Cardiac muscle cell (in vitro differentiated cells and primary cell): ENCODE data around the gene OPRM1. TPM values are rescaled to one million over a fixed set of nuclear protein-coding genes. Genes with fewer than 3 reads are reported as not detected.
"Not testable (repeated sequence)": the region's sequence is repeated elsewhere in the genome, so short reads cannot be mapped to it uniquely, and the experiment has no call there.

ENCODE experiments used
- DNase-seq, 2 donors: peaks; one replicate each; pipeline versions ENCODE4 v3.0.0 to v3.0.0-alpha.2; 2010 to 2017; ENCODE audit warnings: low read depth in 1 of 2, low spot score in 1 of 2
- H3K27ac ChIP-seq: fragments of 200-600 bp; sonication (generic); 2 replicates; pipeline ENCODE4 v1.5.1; 2016
- H3K27me3 ChIP-seq: fragments of 200-600 bp; sonication (generic); 2 replicates; pipeline ENCODE4 v1.6.0; 2016; ENCODE audit warnings: control low read depth
- H3K36me3 ChIP-seq: fragments of 200-600 bp; sonication (generic); 2 replicates; pipeline ENCODE4 v1.5.1; 2016; ENCODE audit warnings: control low read depth
- H3K4me1 ChIP-seq: fragments of 200-600 bp; sonication (generic); 2 replicates; pipeline ENCODE4 v1.8.1; 2017; ENCODE audit warnings: low read depth, mild to moderate bottlenecking, mixed run types
- H3K4me3 ChIP-seq: fragments of 200-600 bp; sonication (generic); 2 replicates; pipeline ENCODE4 v1.5.1; 2016; ENCODE audit warnings: mild to moderate bottlenecking
- H3K9me3 ChIP-seq: fragments of 200-600 bp; sonication (generic); 2 replicates; pipeline ENCODE4 v1.5.1; 2017; ENCODE audit warnings: low read depth, mild to moderate bottlenecking, control low read depth
- polyA plus RNA-seq: library from polyadenylated mRNA; unstranded; fragments of >200 nt; fragmentation: Nextera tagmentation; extraction: Ambion mirVana; gene quantifications from 2 replicates; pipeline ENCODE4 v1.2.1, GENCODE V29; 2016
- total RNA-seq: library from RNA; depleted of rRNA; stranded (reverse); fragments of >200 nt; gene quantifications from 2 replicates; pipeline ENCODE4 v1.2.3, GENCODE V29; 2016
- TF ChIP-seq, protein P1 (sequence below): IDR thresholded peaks from 2 replicates; pipeline ENCODE4 v1.5.1; 2012; ENCODE audit warnings: low read depth, mild to moderate bottlenecking, low read length

The OPRM1 gene
- total and polyA plus RNA-seq, 2 experiments from 2014 or later: not detected

DNA sequence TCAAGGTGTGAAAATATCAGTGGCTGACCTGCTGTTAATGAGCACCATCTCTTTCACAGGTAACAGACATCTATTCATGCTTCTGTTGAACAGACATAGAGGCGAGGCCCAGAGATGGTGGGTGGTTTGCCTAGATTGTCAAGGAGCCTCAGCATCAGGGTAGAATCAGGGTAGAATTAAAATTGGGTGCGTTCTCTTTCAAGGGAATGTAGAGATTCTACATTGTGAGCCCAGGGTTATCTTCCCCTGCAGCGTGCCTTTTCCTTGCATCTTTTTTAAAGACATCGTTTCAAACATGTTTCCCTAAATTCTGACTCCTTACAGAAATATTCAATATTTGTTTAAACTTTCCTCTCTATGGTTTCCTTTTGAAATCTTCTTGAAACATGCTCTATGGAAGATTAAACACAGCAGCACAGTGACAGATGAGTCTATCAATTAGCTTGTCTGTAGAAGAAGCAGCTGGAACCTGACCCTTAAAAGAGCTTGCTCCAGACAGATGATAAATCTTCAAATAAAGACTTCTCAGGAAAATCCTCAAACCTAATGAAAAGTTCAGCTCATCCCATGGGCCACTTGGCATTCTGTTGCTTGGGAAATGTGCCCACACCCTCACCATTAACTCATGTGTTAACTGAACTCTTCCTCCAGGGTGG, 197.7 kb downstream of the OPRM1 start:
- Histone ChIP-seq H3K9me3 (no peaks in the 10 kb centered on the region), H3K36me3 (no peaks in the 10 kb centered on the region), H3K27ac (no peak overlapping the region), H3K4me3 (no peak overlapping the region), H3K4me1 (no peaks in the 10 kb centered on the region), H3K27me3 (no peaks in the 10 kb centered on the region)
- TF ChIP-seq, protein P1, sequence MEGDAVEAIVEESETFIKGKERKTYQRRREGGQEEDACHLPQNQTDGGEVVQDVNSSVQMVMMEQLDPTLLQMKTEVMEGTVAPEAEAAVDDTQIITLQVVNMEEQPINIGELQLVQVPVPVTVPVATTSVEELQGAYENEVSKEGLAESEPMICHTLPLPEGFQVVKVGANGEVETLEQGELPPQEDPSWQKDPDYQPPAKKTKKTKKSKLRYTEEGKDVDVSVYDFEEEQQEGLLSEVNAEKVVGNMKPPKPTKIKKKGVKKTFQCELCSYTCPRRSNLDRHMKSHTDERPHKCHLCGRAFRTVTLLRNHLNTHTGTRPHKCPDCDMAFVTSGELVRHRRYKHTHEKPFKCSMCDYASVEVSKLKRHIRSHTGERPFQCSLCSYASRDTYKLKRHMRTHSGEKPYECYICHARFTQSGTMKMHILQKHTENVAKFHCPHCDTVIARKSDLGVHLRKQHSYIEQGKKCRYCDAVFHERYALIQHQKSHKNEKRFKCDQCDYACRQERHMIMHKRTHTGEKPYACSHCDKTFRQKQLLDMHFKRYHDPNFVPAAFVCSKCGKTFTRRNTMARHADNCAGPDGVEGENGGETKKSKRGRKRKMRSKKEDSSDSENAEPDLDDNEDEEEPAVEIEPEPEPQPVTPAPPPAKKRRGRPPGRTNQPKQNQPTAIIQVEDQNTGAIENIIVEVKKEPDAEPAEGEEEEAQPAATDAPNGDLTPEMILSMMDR: no peak
- no peak for DNase-seq

DNA sequence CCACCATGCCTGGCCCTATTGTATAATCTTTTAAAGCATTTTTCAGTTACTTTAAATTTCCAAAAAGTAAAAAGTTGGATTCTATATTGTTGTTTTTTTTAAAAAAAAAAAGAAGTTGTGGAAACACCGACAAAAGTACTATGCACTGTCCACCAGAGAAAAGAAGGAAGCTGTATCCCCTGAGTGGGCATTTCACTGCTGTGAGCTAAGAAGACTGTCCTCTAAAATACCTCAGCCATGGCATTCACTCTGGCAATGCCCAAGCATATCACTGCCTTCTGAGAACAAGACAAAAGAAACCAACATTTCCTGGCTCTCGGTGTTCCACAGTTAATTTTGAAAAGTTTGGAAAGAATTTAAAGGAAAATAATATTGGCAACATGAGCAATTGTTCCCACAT, 199.8 kb downstream of the OPRM1 start:
- Histone ChIP-seq H3K27ac (no peak overlapping the region), H3K4me1 (no peaks in the 10 kb centered on the region), H3K36me3 (no peaks in the 10 kb centered on the region), H3K9me3 (no peaks in the 10 kb centered on the region), H3K27me3 (no peaks in the 10 kb centered on the region), H3K4me3 (no peak overlapping the region)
- TF ChIP-seq, protein P1: no peak
- DNase-seq: no peak

DNA sequence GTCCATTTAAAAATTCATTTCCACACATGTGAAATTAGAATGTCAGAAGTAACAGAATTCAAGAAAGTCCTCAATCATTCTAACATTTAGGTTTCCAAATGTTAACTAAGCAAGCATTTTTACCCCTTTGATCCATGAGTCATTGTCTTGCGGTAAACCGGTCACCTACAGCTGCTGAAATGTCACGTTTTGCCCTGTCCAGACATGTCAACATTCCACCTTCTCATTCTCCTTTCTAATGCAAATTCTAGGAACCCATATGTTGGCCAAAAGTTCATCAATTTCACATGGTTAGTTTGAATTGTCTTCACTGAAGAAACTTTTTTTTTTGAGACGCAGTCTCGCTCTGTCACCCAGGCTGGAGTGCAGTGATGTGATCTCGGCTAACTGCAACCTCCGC, 200.4 kb downstream of the OPRM1 start:
- Histone ChIP-seq H3K36me3 (no peaks in the 10 kb centered on the region), H3K4me3 (no peak overlapping the region), H3K9me3 (no peaks in the 10 kb centered on the region), H3K27ac (no peak overlapping the region), H3K27me3 (no peaks in the 10 kb centered on the region), H3K4me1 (no peaks in the 10 kb centered on the region)
- TF ChIP-seq, protein P1: no peak
- no peak for DNase-seq

DNA sequence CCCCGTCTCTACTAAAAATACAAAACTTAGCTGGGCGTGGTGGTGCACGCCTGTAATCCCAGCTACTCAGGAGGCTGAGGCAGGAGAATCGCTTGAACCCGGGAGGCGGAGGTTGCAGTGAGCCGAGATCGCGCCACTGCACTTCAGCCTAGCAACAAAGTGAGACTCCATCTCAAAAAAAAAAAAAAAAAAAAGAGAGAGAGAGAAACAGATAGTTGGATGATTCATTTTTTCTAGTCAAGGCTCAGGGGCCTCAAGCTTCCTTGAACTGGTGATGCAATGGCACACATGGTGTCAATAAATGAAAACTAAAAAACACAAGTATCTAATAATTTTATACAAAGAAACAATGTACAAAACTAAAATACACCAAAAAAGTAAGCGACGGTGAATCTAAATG, 202.0 kb downstream of the OPRM1 start:
- not testable (repeated sequence) for H3K4me1 ChIP-seq, H3K27ac ChIP-seq, H3K9me3 ChIP-seq, H3K27me3 ChIP-seq, H3K4me3 ChIP-seq, H3K36me3 ChIP-seq, DNase-seq

DNA sequence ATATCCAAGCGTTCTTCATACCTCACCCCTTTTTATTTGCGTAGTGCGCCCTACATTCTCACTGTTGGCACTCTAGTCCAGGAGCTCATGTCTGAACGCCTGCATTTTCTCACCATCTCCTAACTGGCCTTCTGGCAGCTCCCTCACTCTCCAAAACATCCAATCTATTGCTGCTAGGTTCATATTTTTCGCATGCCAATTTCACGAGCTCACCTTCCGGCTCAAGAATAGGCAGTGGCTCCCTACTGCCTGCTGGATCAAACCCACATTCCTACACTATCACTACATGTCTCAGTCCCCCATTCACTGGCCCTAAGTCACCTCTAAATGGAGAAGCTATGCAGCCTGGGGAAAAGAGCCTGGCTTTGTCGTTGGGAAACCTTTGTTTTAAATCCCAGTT, 202.5 kb downstream of the OPRM1 start:
- Histone ChIP-seq H3K36me3 (no peaks in the 10 kb centered on the region), H3K4me3 (no peak overlapping the region), H3K27ac (no peak overlapping the region), H3K4me1 (peaks cover 3% of the 10 kb centered on the region), H3K27me3 (no peaks in the 10 kb centered on the region), H3K9me3 (no peaks in the 10 kb centered on the region)
- DNase-seq: peak in 1 of 2 donors; percentile 3
- TF ChIP-seq, protein P1: no peak

DNA sequence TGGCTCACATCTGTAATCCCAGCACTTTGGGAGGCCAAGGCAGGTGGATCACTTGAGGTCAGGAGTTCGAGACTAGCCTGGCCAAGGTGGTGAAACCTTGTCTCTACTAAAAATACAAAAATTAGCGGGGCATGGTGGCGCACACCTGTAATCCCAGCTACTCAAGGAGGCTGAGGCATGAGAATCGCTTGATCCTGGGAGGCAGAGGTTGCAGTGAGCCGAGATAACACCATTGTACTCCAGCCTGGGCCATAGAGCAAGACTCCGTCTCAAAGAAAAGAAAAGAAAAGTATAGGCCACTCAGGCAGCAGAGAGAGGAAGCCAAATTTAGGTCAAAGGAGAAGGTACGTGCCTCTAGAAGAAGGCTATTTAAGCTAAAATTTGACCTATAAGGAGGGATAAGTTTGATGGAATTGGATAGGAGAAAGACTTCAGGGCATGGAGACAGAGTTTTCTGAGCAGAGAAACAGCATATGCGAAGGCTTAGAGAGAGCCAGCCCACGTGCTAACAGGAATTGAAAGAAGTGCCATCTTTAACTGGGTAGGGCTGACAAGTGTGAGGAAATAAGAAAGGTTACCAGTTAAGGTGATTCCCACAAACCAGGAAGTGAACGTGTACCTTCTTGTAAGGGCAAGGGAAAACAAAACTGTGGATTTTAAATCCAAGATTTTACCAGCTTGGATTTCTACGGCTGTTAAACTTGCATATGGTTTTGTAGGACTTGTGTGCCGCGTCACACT, 203.7 kb downstream of the OPRM1 start:
- TF ChIP-seq, protein P1: no peak
- Histone ChIP-seq H3K27me3 (no peaks in the 10 kb centered on the region), H3K9me3 (no peaks in the 10 kb centered on the region), H3K36me3 (no peaks in the 10 kb centered on the region), H3K27ac (no peak overlapping the region), H3K4me3 (no peak overlapping the region), H3K4me1 (peaks cover 3% of the 10 kb centered on the region)
- no peak for DNase-seq
